Measurements from ENCODE around the gene SRSF9.
"Not testable (repeated sequence)": the region's sequence is repeated elsewhere in the genome, so short reads cannot be mapped to it uniquely, and the experiment has no call there.

The SRSF9 gene

GRCh38 chr12:120489018-120489417 lies 19.5 kb upstream of the SRSF9 start:
- H3K27ac ChIP-seq = peak overlapping the region; percentile 19
- TF ChIP-seq ZFX (IDR thresholded peaks at IDR 0.05) (no peak), CTCF (conservative IDR thresholded peaks at IDR 0.05) (no peak)

GRCh38 chr12:120488057-120488640 lies 18.6 kb upstream of the SRSF9 start:
- H3K27ac ChIP-seq = peak overlapping the region; percentile 16

DNA sequence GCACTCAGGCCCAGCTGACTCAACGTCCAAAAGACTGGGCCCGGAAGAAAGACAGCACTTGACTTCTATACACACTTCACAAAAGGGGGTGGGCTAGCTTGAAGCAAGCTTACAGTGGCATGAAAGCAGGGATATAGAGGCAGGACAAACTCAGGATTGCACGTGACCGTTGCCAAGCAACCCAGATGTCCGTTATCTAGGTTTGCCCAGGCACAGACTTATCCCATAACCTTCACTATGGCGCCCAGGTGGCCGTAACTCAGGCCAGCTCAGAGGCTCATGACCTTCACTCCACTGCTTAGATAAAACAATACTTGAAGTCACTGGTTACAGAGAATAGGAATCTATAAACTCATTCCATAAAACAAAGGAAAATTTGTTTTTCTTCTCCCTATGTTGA lies 18.0 kb upstream of the SRSF9 start:
- not testable (repeated sequence) for H3K27ac ChIP-seq

More at GRCh38 chr12:120488057-120488640, 18.6 kb upstream of the SRSF9 start:
- TF ChIP-seq ZFX (IDR thresholded peaks at IDR 0.05) = no peak
- TF ChIP-seq CTCF (conservative IDR thresholded peaks at IDR 0.05) = no peak

DNA sequence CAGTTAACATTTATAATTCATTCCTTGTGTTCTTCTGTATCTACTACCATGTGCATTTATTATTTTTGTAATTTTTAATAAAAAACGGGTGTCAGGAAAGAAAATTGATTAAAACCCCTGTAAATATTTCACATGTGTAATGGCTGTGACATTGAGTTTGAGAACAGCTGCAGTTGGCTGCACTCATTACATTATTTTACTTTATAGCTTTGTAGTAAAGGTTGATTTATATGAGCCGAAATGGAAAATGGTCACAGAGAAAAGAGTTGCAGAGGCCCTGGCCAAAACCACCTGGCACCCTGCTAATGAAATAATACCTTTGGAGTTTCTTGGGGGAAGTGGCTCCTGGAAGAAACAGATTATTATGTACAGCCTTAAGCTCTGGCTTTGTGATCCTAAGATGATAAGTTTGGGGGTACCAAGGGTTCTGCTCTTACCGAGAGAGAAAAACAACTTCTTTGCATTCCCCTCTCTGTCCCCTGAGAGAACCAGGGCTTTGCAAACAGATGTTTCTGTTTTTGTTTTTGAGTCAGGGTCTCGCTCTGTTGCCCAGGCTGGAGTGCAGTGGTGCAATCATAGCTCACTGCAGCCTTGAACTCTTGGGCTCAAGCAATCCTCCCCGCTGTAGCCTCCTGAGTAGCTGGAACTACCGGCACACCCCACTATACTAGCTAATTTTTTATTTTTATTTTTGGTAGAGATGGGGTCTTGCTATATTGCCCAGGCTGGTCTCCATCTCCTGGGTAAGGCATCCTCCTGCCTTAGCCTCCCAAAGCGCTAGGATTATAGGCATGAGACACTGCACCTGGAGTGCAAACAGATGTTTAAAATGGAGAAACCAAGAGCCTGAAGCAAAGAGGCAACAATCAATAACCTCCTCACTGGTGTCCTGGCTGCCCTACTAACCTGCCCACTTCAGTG lies 16.7 kb upstream of the SRSF9 start:
- TF ChIP-seq CTCF (conservative IDR thresholded peaks at IDR 0.05) (no peak), ZFX (IDR thresholded peaks at IDR 0.05) (no peak)
- no peak overlapping the region for H3K27ac ChIP-seq

GRCh38 chr12:120483621-120484020 lies 14.1 kb upstream of the SRSF9 start:
- H3K27ac ChIP-seq = no peak overlapping the region
- TF ChIP-seq CTCF (conservative IDR thresholded peaks at IDR 0.05) (no peak), ZFX (IDR thresholded peaks at IDR 0.05) (no peak)

DNA sequence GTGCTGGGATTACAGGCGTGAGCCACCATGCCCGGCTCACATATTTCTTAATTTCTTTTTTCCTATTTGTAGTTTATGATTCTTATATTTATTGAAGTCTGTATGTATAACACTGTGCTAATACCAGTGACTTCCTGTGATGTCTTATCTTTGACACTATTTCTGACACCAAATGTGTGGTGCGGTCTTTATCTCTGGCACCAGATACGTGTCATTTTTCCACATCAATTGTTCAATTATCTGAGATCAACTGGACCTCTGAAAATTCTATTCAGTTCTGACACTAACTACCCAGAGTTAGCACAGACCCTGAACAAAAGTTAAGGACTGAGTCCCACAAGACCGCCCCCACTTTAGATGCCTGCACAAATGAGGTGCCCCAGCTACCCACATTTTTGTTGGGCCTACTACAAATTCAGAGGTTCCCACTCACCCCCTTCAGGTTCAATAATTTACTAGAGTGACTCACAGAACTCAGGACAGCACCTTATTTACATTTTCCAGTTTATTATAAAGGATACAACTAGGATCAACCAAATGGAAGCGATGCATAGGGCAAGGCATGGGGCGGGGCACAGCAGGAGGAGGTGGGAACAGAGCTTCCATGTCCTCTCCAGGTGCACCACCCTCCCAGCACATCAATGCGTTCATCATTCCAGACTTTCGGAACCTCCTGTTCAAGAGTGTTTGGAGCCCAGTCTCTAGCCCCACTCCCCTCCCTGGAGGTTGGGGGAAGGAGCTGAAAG lies 11.6 kb upstream of the SRSF9 start:
- H3K27ac ChIP-seq = no peak overlapping the region

DNA sequence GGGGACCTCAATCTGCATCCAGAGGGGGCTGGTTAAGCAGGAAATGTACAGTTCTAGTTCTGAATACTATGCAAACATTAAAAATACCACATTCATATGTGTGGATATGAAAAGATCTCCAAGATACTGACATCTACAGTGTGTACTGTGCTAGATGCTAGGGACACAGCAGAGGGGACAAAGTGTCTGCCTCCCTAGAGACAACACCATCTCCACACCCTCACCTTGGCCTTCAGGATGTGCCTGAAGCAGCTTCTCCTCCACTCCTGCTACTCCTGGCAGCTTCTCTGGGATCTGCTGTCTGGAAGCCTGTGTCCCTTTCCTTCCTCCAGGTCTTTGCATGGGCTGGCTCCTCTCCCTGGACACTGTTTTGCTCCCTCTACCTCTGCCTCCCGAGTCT lies 10.7 kb upstream of the SRSF9 start:
- peak overlapping the region; percentile 11; the same call in 1 of the 2 replicates for H3K27ac ChIP-seq
- no peak for TF ChIP-seq ZFX (IDR thresholded peaks at IDR 0.05)
- no peak for TF ChIP-seq CTCF (conservative IDR thresholded peaks at IDR 0.05)

More for the DNA sequence above, 11.6 kb upstream of the SRSF9 start:
- no peak for TF ChIP-seq ZFX (IDR thresholded peaks at IDR 0.05)
- no peak for TF ChIP-seq CTCF (conservative IDR thresholded peaks at IDR 0.05)

Data from C4-2B (cell line).